Liver (tissue), 9 donors: Measurements from ENCODE around the gene KANSL3. TPM values are rescaled to one million over a fixed set of nuclear protein-coding genes. Genes with fewer than 3 reads are reported as not detected.

Experiments used
- DNase-seq: peaks from one replicate; pipeline ENCODE4 v3.0.0-alpha.2; 2017; ENCODE audit warnings: low spot score
- H3K27ac ChIP-seq, 2 donors: one replicate each; pipeline ENCODE4 v1.7.0; 2013; ENCODE audit warnings: inconsistent platforms in 2 of 2, low read length in 2 of 2, control low read depth in 1 of 2, low read depth in 1 of 2, mild to moderate bottlenecking in 1 of 2
- H3K27me3 ChIP-seq, 4 donors: one replicate each; pipeline versions ENCODE4 v1.6.1 to v1.7.0; 2013; ENCODE audit warnings: low read length in 3 of 4, inconsistent platforms in 1 of 4, mild to moderate bottlenecking in 1 of 4, moderate library complexity in 1 of 4; ENCODE audit not compliant: control insufficient read depth in 4 of 4, insufficient read depth in 4 of 4
- H3K36me3 ChIP-seq, 4 donors: one replicate each; pipeline versions ENCODE4 v1.6.1 to v1.7.0; 2013; ENCODE audit warnings: low read length in 3 of 4, mild to moderate bottlenecking in 3 of 4, low read depth in 1 of 4, moderate library complexity in 1 of 4; ENCODE audit not compliant: control insufficient read depth in 4 of 4, insufficient read depth in 3 of 4
- H3K4me1 ChIP-seq, 4 donors: one replicate each; pipeline versions ENCODE4 v1.6.1 to v1.7.0; 2013; ENCODE audit warnings: low read length in 3 of 4, mild to moderate bottlenecking in 3 of 4, moderate library complexity in 1 of 4; ENCODE audit not compliant: control insufficient read depth in 4 of 4, insufficient read depth in 4 of 4
- H3K4me3 ChIP-seq, 3 donors: one replicate each; pipeline versions ENCODE4 v1.6.1 to v1.7.0; 2013; ENCODE audit warnings: low read length in 3 of 3, control low read depth in 1 of 3, low read depth in 1 of 3, mild to moderate bottlenecking in 1 of 3
- H3K9ac ChIP-seq, 2 donors: one replicate each; pipeline ENCODE4 v1.7.0; 2013; ENCODE audit warnings: low read length in 2 of 2, mild to moderate bottlenecking in 2 of 2, moderate library complexity in 2 of 2, control low read depth in 1 of 2, low read depth in 1 of 2
- H3K9me3 ChIP-seq, 4 donors: one replicate each; pipeline versions ENCODE4 v1.6.1 to v1.7.0; 2013; ENCODE audit warnings: low read length in 3 of 4; ENCODE audit not compliant: control insufficient read depth in 4 of 4
- ATF3 ChIP-seq: IDR thresholded peaks from 2 replicates; pipeline ENCODE4 v1.6.1; 2016; ENCODE audit warnings: antibody characterized with exemption
- CTCF ChIP-seq: fragments of 150-350 bp; IDR thresholded peaks from 2 replicates; pipeline ENCODE4 v1.5.1; 2017; ENCODE audit warnings: improper control_type of control experiment, low read depth, low read length; ENCODE audit not compliant: missing input control
- EGR1 ChIP-seq, 2 donors: IDR thresholded peaks; 2 replicates each; pipeline ENCODE4 v1.6.1; 2016 to 2018; ENCODE audit warnings: antibody characterized with exemption in 2 of 2, low read depth in 2 of 2
- FOXA1 ChIP-seq: IDR thresholded peaks from 2 replicates; pipeline ENCODE4 v1.6.1; 2016; ENCODE audit warnings: antibody characterized with exemption
- FOXA2 ChIP-seq: IDR thresholded peaks from 2 replicates; pipeline ENCODE4 v1.6.1; 2016; ENCODE audit warnings: antibody characterized with exemption
- GABPA ChIP-seq, 2 donors: IDR thresholded peaks in 1 of 2; conservative IDR thresholded peaks in 1 of 2; 2 replicates each; pipeline ENCODE4 v1.6.1; 2016; ENCODE audit warnings: antibody characterized with exemption in 2 of 2, mild to moderate bottlenecking in 1 of 2, moderate library complexity in 1 of 2
- HNF4A ChIP-seq, 2 donors: conservative IDR thresholded peaks; 2 replicates each; pipeline ENCODE4 v1.6.1; 2016; ENCODE audit warnings: antibody characterized with exemption in 2 of 2, mild to moderate bottlenecking in 2 of 2
- HNF4G ChIP-seq: IDR thresholded peaks from 2 replicates; pipeline ENCODE4 v1.6.1; 2016; ENCODE audit warnings: antibody characterized with exemption
- JUND ChIP-seq, 2 donors: IDR thresholded peaks; 2 replicates each; pipeline ENCODE4 v1.6.1; 2016; ENCODE audit warnings: antibody characterized with exemption in 2 of 2
- MAX ChIP-seq: IDR thresholded peaks from 2 replicates; pipeline ENCODE4 v1.6.1; 2016; ENCODE audit warnings: antibody characterized with exemption
- NR2F2 ChIP-seq: IDR thresholded peaks from 2 replicates; pipeline ENCODE4 v1.6.1; 2016; ENCODE audit warnings: antibody characterized with exemption
- RAD21 ChIP-seq, 2 donors: IDR thresholded peaks; 2 replicates each; pipeline ENCODE4 v1.6.1; 2016; ENCODE audit warnings: antibody characterized with exemption in 2 of 2, mild to moderate bottlenecking in 2 of 2
- REST ChIP-seq: IDR thresholded peaks from 2 replicates; pipeline ENCODE4 v1.6.1; 2016; ENCODE audit warnings: antibody characterized with exemption, mild to moderate bottlenecking
- RXRA ChIP-seq, 2 donors: IDR thresholded peaks; 2 replicates each; pipeline ENCODE4 v1.6.1; 2017 to 2018; ENCODE audit warnings: antibody characterized with exemption in 2 of 2, mild to moderate bottlenecking in 1 of 2
- SP1 ChIP-seq: IDR thresholded peaks from 2 replicates; pipeline ENCODE4 v1.6.1; 2018; ENCODE audit warnings: antibody characterized with exemption, mild to moderate bottlenecking
- TAF1 ChIP-seq: conservative IDR thresholded peaks from 2 replicates; pipeline ENCODE4 v1.6.1; 2016; ENCODE audit warnings: antibody characterized with exemption, mild to moderate bottlenecking
- YY1 ChIP-seq: IDR thresholded peaks from 2 replicates; pipeline ENCODE4 v1.6.1; 2016; ENCODE audit warnings: antibody characterized with exemption, mild to moderate bottlenecking
- ZBTB33 ChIP-seq: IDR thresholded peaks from 2 replicates; pipeline ENCODE4 v1.6.1; 2016; ENCODE audit warnings: antibody characterized with exemption
- WGBS: extraction: QIAGEN DNeasy Blood & Tissue Kit; methylation state at CpG from one replicate; pipeline ENCODE4 v1.1.7; 2013; 5-methylcytosine and 5-hydroxymethylcytosine counted together
- polyA plus RNA-seq, 2 donors: library from polyadenylated mRNA; stranded (reverse) in 1 of 2; unstranded in 1 of 2; fragments of 200-250 nt in 1 of 2; fragments of >200 nt in 1 of 2; fragmentation: Nextera tagmentation in 1 of 2; extraction: Ambion mirVana in 1 of 2; gene quantifications; one replicate each; pipeline versions ENCODE4 v1.2.1 to v1.2.3, GENCODE V29; 2013 to 2015
- total RNA-seq, 2 donors: library from RNA; depleted of rRNA; stranded (reverse); fragments of >200 nt; gene quantifications; one replicate each; pipeline ENCODE4 v1.2.3, GENCODE V29; 2014
- donor health status: healthy.
- donor health status: healthy.
- donor health status: healthy.
- donor health status: healthy.
- donor health status: healthy.

The KANSL3 gene
- total and polyA plus RNA-seq, 4 donors, result 8.3 to 30.5 (median 18.6) TPM

GRCh38 chr2:96547731-96548171 is 90.4 kb downstream of the KANSL3 start:
- 93% methylated on average over 6 of the region's 6 CpGs for WGBS
- H3K36me3 ChIP-seq, result peaks cover 0 to 3% (median 1%) of the 10 kb centered on the region in 4 donors
- DNase-seq, result no peak

GRCh38 chr2:96547203-96547641 is 90.9 kb downstream of the KANSL3 start:
- TF ChIP-seq YY1 (no peak), ZBTB33 (no peak), ATF3 (no peak), SP1 (no peak), CTCF (no peak), TAF1 (no peak), HNF4A (conservative IDR thresholded peaks at IDR 0.05) (no peak), EGR1 (IDR thresholded peaks at IDR 0.05; ENCODE audit: low read depth in 2 of 2) (no peak), RAD21 (IDR thresholded peaks at IDR 0.05) (no peak), REST (no peak), GABPA (IDR thresholded peaks at IDR 0.05 in 1 of 2, conservative IDR thresholded peaks at IDR 0.05 in 1 of 2) (no peak), MAX (no peak), RXRA (IDR thresholded peaks at IDR 0.05) (no peak), FOXA1 (no peak), JUND (IDR thresholded peaks at IDR 0.05) (no peak), NR2F2 (no peak), HNF4G (no peak)
- H3K4me1 ChIP-seq, result peaks cover 3 to 25% (median 16%) of the 10 kb centered on the region in 4 donors
- no peak overlapping the region for H3K9ac ChIP-seq
- DNase-seq, result no peak
- H3K27me3 ChIP-seq, result no peaks in the 10 kb centered on the region
- H3K4me3 ChIP-seq, result no peak overlapping the region
- H3K36me3 ChIP-seq, result peaks cover 0 to 3% (median 1%) of the 10 kb centered on the region in 4 donors
- no peaks in the 10 kb centered on the region for H3K9me3 ChIP-seq
- WGBS, result 96% methylated on average over 7 of the region's 7 CpGs
- no peak overlapping the region for H3K27ac ChIP-seq

More at GRCh38 chr2:96547731-96548171, 90.4 kb downstream of the KANSL3 start:
- H3K27ac ChIP-seq, result no peak overlapping the region
- no peak overlapping the region for H3K9ac ChIP-seq
- no peaks in the 10 kb centered on the region for H3K9me3 ChIP-seq
- TF ChIP-seq FOXA2 (no peak), NR2F2 (no peak), RXRA (IDR thresholded peaks at IDR 0.05) (no peak)
- H3K27me3 ChIP-seq, result no peaks in the 10 kb centered on the region
- peaks cover 3 to 31% (median 18%) of the 10 kb centered on the region in 4 donors for H3K4me1 ChIP-seq
- no peak overlapping the region for H3K4me3 ChIP-seq
